LNCAP (cell line): ENCODE measurements around the gene TERT.

Experiments used
- TF ChIP-seq, protein P1 (sequence below): fragments of 450-650 bp; IDR thresholded peaks from 2 replicates; pipeline ENCODE4 v1.5.1; 2017; ENCODE audit warnings: mild to moderate bottlenecking

Gene TERT

DNA sequence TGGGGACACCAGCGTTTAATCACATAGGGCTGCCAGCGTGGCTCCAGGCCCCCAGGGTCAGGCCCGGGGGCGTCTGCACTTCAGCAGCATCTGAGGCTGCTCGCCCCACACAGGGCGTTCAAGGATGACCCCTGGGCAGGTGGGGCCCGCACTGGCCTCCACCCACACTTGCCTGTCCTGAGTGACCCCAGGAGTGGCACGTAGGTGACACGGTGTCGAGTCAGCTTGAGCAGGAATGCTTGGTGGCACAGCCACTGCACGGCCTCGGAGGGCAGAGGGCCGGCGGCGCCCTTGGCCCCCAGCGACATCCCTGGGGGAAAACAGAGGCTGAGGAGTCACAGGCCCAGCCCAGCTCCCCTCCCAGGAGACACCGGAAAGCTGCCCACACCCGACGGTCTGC is 40.7 kb downstream of the TERT start:
- TF ChIP-seq, protein P1, sequence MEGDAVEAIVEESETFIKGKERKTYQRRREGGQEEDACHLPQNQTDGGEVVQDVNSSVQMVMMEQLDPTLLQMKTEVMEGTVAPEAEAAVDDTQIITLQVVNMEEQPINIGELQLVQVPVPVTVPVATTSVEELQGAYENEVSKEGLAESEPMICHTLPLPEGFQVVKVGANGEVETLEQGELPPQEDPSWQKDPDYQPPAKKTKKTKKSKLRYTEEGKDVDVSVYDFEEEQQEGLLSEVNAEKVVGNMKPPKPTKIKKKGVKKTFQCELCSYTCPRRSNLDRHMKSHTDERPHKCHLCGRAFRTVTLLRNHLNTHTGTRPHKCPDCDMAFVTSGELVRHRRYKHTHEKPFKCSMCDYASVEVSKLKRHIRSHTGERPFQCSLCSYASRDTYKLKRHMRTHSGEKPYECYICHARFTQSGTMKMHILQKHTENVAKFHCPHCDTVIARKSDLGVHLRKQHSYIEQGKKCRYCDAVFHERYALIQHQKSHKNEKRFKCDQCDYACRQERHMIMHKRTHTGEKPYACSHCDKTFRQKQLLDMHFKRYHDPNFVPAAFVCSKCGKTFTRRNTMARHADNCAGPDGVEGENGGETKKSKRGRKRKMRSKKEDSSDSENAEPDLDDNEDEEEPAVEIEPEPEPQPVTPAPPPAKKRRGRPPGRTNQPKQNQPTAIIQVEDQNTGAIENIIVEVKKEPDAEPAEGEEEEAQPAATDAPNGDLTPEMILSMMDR = no peak

DNA sequence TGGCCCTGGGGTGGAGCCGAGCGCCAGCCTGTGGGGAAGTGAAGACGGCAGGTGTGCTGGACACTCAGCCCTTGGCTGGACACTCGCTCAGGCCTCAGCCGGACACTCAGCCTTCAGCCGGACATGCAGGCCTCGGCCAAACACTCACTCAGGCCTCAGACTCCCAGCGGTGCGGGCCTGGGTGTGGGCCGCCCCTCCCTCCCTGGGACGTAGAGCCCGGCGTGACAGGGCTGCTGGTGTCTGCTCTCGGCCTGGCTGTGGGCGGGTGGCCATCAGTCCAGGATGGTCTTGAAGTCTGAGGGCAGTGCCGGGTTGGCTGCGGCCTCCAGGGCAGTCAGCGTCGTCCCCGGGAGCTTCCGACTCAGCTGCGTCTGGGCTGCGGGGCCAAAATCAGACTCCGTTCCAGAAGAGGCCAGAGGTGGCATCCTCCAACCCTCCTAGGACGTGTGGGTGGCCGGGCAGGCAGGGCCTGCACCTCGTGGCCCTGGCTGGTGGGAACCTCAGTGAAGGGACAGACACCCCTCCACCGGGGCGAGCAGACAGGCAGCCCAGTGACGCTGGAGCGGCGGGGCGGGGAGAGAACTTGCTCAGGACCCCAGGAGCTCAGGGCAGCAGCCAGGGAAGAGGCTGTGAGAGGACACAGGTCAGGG is 41.3 kb downstream of the TERT start:
- TF ChIP-seq, protein P1 = no peak

- TF ChIP-seq, protein P1 = no peak
These were observed 42.2 kb downstream of the TERT start for GRCh38 chr5:1252681-1253080.

DNA sequence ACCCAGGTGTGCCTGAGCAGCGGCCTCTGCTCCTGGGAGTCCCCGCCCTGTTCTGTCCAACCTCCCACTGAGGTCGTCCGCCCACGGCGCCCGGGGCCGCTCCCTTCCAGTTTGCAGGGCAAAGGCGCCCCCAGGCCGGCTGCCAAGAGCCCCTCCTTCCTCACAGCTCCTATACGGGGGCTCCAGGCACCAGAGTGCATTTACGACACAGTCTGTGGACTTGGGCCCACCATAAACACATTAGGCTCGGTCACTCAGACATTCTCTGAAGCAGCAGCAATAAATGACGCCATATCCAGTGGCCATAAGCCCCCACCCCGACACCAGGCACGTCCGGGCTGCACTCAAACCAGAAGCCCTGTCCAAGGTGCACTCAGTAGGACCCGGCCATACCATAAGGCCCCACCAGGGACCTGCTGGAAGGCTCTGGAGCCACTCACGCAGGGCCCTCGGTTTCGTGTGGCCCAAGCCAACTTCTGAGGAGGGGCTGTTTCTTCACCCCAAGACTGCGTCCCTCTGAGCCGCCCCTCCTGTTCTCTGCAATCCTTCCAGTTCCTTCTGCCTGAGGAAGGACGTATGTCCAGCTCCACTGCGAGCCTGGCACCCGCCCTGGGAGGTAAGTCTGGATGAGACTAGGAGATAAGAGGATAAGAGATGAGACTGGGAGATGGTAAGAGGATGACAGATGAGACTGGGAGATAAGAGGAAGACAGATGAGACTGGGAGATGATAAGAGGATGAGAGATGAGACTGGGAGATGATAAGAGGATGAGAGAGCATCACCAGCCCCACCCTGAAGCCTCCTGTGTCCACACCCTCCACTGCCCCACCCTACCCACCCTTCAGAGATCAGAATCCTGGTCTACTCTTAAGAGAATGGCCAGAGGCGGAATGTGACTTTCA is 42.9 kb downstream of the TERT start:
- TF ChIP-seq, protein P1 = no peak

- TF ChIP-seq, protein P1 = no peak
These were observed 45.2 kb downstream of the TERT start for GRCh38 chr5:1249366-1250280.

DNA sequence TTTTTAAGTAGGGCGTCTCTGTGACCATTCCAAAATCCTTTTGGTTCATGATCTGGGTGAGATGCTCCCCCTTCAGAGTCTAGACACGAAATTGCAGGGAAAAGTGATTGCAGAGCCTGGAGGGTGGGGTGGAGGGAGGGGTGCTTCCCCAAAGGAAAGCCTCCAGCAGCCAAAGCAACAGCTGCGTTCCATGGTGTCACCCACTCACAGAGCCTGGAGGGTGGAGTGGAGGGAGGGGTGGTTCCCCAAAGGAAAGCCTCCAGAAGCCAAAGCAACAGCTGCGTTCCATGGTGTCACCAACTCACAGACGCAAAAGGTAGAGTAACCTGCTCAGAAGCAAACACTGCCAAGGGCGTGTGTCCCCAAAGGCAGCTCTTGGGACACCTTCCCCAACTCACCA is 47.1 kb downstream of the TERT start:
- TF ChIP-seq, protein P1 = no peak
